AML-193 (cell line): ENCODE data around the gene ANKRD11.
"Not testable (repeated sequence)": the region's sequence is repeated elsewhere in the genome, so short reads cannot be mapped to it uniquely, and the experiment has no call there.

Source experiments
- DNase-seq, 2 experiments: peaks; one replicate each; lab custom pipeline; 2025; lab: John Stamatoyannopoulos, UW

Gene ANKRD11

DNA sequence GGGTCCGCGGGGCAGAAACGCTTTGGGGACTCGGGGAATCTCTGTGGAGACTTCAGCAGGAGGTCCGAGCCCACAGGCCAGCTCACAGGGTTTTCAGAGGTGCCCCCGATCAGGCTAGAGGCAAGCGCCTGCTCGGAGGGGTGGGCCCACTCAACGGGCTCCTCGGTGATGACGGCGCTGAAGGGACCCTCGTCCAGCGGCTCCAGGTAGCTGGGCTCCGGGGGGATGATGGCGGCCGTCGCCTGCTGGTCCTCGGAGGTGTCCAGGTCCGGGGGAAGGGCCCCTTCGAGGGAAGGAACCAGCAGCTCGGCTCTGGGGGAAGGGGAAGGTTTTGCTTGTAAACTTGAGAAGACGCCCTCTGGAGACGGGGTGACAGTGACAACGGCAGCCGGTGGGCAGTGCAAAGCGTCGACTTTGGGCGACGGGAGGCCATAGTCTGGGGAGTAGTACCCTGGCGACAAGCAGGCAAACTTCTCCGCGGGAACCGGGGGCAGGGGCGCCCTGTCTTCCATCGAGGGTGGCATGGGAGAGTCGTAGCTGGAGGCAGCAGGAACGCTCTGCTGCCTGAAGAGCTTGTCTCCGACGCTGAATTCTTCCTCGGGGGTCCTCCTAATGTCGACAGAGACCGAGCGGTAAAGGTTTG lies 209.7 kb downstream of the ANKRD11 start:
- no peak for DNase-seq

DNA sequence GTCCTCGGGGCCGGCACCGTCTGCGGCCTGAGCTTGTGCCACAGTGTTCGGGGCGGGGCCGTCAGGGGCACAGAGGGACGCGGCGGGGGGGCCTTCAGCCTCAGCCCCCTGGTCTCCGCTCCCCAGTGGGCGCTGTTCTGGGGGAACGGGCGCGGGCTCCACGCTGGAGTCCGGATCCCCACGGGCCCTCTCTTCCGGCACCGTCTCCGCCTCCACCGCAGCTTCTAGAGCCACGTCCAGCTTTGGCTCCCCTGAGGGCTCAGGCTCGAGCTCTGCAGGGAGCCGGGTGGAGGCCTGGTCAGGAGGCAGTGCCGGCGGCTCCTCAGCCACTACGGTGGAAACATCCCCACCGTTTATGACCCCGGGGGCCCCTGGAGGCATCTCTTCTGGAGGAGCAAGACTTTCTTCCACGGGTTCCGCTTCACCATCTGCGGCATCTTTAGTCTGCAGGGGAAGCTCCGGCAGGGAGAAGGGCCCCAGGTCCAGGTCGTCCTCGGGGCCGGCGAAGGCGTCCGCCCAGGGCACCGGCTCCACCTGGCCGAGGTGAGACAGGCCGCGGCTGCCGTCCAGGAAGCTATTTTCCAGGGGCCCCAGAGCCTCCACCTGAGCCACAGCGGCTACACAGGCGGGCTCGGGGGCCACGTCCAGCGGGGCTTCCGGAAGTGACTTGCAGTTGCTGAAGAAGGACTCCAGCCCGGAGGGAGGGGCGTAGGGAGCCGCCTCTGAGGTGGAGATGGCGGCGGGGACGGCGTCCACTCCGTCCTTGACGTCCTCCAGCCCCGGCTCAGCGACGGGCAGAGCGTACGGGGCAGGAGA lies 210.5 kb downstream of the ANKRD11 start:
- no peak for DNase-seq

DNA sequence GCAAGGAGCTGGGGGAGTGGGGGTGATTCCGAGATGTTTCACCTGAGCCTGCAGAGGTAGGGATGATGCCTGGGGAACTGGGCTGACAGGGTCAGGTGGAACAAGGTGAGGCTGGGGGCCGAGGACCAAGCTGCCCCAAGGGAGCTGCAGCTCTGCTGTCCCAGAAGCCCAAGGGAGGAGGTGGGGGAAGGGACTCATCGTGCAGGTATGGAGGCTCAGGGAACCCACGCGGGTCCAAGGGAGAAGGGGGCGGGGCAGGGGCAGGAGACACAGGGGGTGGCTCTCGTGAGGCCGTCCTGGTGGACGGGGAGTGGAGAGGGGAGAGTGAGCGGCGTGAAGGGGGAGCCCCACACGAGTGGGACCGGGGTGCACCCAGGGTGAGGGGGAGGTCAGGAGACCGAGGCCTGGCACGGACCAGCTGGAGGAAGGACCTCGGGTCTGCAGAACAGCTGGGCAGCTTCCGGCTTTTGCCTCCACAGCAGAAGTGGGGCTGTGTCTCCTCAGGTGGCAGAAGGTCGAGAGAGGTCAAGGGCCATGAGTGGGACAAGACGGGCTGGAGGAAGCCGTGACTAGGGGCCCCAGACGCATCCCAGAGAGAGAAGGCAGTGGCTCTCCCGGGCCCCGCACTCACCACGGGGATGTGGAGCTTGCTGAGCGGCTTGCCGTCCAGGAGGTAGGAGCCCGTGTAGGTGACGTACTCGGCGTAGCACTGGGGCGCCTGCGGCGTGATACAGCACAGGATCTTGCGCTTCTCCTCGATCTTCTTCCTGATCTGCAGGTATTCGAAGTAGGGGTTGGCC lies 211.7 kb downstream of the ANKRD11 start:
- no peak for DNase-seq

DNA sequence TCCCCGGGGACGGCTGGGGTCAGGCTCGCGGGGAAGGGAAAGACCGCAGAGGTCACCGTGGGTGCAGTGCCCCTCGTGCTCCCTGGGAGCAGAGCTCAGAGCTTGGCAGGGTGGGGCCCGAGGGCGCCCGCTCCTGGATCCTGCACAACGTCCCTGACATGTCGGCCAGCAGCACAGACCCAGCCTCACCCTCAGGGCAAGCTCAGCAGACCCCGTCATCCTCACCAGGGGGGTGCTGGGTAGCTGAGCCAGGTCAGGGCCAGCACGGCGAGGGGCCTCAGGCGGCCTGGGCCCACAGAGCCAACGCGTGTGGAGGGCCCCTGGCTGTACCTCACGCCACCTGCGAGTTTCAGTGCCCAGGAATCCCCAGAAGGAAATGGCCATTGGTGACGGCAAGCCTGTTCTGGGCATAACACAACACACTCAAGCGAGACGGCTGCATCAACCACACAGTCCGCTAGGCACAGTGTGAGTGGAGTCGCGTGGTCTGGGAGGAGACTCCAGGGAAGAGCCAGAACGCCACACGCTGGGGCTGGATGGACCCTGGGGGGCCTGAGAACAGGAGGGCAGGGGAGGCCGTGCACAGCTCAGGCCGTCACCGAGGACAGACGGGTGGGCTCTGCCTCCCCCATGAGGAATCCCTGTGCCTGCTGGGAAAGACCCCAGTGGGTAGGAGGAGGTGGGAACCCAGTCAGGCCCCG lies 212.6 kb downstream of the ANKRD11 start:
- no peak for DNase-seq

DNA sequence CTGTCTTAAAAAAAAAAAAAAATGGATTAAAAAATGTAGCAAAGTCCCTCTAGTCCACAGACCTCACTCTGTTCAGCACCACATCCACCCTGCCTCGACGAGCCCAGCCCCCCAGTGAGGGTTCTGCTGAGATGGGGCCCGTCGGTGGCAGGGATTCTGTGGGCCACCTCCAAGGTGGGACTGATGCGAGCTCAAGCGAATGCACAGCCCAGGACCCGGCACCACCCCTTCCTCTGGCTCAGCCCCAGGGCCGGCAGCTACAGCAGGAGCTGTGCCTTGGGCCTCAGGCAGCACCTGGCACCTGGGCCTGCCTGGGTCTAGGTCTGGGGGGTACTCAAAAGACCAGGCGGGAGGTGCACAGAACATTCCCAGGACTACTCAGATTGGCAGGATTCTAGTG lies 213.3 kb downstream of the ANKRD11 start:
- DNase-seq: no peak

DNA sequence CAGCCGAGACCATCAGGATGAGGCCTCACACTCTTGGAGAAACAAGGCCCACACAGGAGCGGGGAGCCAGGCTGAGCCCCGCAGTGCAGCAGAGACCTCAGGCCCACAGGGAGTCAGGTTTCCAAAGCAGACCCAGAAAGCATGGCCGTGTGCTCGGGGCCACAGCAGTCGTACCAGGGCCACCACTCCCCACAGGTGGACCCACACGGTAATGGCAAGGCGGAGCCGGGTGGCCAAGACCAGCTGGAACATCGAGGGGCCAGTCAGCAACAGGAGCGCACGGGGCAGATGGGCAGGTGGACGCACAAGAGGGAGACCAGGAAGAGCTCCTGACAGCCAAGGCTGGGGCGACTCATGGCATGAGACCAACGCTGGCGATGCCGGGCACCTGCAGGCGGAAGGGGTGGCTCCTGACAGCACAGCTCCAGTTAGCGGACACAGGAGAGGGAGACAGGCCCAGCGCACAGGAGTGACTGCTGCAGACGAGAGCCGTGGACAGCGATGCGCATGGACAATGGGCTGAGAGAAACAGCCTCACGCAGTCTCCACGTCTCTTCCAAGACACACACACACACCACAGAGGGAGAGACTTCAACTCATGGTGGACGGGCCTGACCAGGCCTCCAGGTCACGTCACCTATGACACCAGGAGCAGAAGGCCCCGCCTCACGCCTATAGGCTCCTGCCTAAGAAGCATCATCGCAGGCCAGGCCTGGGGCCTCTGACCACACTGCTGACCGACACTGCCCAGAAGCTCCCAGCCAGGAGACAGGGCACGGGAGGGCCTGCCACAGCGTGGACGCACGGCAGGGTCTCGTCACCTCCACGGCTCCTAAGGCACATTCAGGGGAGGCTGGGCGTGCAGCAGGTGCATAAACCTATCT lies 214.3 kb downstream of the ANKRD11 start:
- DNase-seq: no peak

DNA sequence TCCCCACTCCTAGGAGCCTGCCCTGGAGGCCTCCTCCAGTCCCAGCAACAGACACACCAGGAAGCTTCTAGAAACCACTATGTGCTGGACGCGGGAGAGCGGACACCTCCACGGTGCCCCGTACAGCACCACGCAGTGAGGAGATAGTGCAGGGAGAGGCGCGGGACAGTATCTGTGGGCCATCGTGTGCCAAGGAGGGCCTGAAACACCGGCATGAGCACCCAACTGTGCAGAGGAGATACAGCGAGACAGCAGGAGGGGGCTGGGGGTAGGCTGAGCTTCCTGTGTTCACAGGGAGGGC lies 215.1 kb downstream of the ANKRD11 start:
- DNase-seq: no peak

DNA sequence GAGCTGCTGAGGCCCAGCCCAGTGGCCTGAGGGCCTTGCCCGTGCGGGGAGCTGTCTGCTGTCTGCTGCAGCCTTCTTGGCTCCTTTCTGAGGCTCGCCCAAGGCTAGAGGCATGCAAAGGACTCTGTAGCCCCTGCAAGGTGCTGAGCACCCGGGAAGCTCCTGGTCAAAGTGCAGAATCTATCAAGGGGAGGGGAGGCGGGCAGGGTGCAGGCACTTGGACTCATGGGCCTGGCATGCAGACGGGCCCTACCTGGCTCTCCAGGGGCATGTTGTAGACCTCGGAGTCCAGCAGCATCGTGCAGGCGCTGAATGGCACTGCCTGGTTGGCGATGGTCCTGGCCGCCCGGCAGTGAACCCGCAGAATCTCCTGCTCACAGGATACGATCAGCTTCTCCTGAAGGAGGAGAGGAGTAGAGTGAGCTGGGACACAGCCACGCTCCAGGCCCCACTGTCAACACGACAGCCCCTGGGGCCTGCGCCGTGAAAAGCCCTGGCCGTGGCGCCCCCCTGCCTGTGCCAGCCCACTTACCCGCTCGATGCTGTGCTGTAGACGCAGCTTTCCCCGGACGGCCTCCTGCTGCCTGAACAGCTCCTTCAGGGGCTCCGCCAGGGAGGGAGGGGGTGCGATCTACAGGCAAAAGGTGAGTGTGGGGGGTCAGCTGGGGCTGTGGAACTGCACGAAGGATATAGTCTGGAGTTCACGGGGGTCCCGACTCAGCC lies 215.6 kb downstream of the ANKRD11 start:
- no peak for DNase-seq

DNA sequence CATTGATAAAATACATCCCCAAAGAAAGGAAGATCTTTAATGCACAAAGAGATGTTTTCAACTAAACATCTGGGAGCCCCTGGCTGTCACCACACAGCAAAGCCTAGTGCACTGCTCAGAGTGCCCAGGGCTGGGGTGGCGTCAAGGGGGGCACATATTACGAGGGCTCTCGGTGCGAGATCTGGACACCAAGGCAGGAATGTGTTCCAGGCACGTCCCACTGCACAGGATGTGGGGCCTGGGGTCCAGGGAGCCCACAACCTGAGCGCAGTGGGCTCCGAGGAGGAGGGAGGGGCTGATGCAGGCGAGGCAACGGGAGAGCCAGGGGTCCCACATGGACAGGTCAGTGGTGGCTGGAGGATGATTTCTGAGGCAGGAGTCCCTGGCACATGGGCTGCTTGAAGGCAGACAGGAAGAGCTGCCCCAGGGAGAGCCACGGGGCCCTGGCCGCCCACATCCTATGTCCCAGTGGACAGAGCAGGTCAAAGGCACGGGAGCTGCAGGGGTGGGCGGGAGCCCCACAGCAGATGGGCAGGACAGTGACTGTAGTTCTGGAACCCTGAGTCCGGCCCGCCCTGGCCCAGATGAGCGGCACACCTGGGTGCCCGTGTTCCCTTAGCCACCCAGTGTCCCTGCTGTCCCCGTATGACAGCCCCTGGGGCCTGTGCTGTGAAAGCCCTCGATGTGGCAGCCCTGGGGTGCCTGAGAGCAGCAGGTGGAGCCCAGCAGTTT lies 216.5 kb downstream of the ANKRD11 start:
- no peak for DNase-seq

DNA sequence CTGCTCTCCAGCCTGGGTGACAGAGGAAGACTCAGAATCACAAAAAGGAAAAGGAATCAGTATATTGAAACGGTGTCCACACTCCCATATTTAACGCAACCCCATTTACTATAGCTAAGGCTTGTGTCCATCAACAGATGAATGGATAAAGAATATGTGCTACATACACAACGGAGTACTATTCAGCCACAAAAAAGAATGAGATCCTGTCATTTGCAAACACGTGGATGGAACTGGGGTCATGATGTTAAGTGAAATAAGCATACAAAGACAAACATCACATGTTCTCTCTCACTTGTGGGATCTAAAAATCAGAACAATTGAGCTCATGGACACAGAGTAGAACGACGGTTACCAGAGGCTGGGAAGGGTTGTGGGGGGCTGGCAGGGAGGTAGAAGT lies 217.7 kb downstream of the ANKRD11 start:
- DNase-seq: no peak

DNA sequence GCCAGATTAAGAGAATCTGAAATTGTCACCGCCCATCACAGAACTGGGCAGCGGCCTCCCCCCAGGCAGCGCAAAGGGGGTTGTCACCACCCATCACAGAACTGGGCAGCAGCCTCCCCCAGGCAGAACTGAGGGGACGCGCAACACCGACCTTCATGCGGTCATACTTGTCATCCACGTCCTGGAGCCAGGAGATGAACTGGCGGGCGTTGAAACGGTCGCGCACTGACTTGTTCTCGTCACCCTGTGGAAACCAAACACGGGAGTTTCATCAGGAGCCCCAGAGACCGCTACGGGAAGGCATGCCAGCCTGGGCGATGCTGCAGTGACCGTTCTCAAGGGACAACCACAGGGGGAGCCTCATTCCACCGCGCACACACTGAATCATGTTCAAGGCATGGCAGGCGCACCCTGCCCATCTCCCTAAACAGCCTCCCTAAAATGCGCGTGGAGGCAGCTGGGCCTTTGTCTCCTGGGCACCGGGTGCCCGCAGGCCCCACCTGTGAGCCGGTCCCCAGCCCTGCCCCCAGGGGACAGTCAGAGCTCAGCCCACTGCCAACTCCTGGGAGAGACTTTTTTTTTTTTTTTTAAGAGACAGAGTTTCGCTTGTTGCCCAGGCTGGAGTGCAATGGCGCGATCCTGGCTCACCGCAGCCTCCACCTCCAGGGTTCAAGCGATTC lies 219.6 kb downstream of the ANKRD11 start:
- DNase-seq: no peak

DNA sequence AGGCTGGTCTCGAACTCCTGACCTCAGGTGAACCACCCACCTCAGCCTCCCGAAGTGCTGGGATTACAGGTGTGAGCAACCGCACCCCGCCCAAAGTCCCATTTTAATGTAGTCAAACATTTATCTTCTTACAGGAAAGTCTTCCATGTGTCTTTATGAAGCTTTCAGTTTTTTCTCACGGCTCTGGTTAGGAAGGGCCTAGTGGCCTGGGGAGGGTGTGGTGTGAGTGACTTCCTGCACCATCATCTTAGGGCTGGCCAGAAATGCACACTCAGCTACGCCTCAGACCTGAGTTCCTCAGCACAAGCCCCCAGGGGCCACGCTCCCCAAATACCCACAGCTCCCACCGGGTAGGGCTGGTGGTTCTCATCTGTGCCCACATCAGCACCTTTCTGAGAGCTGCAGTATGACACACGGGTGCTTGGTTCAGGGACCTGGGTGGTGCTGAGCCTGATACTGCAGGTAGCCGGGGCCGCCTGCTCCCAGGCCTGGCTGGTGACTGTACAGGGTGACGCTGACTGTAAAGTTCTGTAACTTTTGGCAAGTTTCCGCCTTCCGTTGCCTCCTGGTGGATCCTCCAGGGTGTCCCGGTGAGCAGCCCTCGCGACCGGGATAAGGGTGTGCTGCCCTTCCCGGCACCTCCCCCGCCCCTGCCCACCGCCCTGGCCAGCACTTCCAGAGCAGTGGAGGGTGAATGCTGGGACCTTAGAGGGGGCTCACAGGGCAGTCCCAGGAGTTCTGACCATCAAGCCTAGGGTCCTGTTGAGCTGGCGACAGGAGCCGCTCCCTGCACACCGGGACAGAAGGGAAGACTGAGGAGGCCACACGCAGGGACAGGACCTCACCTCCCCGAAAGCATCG lies 220.3 kb downstream of the ANKRD11 start:
- no peak for DNase-seq

DNA sequence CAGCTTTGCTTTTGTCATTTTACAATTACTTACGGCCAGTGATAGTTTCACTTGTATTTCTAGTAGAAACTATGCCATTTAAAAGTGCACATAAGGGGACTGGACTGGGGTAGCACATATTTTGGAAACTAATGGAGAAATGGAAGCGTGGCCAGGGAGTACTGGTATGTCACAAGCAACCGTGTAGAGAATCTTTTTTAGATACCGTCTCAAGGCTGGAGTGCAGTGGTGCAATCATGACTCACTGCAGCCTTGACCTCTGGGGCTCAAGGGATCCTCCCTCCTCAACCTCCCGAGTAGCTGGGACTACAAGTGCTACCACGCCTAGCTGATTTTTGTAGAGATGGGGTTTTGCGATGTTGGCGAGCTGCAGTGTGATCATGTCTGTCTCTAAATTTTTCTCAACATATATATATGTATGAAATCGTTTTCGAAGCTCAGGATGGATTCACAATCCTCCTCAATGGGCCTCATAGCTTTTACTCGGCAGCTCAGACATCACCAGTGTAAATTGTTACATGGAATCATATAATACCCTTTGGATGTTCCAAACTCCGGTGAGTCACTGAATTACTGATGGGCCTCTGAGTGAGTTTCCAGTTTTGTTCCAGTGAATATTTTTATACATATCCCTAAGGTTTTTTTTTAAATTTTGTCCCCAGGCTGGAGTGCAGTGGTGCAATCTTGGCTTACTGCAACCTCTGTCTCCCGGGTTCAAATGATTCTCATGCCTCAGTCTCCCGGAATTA lies 221.2 kb downstream of the ANKRD11 start:
- no peak for DNase-seq

DNA sequence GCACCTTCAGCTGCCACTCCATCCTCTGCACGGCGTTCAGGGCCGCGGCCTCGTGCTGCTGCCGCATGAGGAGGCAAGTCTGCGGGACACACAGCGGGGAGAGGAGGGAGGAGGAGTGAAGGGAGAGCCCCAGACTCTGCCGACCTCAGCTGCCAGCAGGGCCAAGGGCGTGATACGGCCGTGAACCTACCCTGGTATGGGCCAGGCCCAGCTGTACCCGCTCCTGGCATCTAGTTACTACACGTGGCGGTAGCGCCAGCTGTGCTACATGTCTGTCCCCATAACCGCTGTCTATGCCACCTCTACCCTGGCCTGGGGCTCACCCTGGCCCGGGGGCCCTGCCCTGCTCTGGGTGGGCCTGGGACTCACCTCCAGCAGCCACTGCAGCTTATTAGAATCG lies 221.8 kb downstream of the ANKRD11 start:
- DNase-seq: no peak

DNA sequence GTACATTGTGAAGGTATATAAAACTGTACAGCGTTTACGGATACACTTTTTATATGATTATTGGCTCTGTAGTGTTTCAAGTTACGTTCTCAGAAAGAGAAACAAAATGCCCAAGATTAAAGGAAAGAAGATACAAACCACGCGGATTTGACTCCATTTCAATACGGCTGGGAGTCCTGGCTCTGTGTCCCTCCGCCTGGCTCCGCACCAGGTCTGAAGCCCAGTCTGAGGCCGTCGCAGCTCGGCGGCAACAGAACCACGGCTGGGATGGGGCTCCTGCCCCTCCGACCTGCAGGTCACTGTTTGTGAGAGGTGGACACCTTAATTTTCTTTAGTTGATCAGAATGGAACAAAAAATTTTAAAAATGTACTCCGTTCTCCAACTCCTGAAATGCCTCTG lies 222.6 kb downstream of the ANKRD11 start:
- DNase-seq: not testable (repeated sequence)

DNA sequence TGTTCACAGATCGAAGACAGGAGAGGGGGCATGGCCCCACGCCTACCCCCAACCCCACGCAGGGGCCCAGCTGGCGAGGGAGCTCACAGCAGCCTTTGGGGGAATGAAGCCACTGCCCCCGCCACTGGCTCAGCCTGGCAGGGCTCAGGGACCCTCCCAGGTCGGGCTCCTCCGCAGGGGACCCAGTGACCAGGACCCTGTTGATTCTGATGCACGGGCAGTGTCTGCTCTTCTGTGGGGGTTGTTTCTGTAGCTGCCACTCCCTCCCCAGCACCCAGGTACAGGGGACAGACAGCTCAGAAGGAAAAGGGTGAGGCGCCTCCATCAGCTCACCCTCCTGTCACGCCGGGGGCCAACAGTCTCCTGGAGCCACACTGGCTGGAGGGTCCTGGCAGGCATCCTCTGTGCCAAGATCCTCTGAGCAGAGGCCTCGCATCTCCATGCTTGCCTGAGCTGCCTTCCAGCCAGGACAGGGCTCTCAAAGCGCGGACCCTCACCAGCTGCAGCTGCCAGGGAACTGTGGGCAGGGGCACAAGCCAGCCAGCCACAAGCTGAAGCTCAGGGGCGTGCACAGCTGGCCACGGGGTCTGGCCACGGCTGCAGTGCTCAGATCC lies 223.7 kb downstream of the ANKRD11 start:
- no peak for DNase-seq

DNA sequence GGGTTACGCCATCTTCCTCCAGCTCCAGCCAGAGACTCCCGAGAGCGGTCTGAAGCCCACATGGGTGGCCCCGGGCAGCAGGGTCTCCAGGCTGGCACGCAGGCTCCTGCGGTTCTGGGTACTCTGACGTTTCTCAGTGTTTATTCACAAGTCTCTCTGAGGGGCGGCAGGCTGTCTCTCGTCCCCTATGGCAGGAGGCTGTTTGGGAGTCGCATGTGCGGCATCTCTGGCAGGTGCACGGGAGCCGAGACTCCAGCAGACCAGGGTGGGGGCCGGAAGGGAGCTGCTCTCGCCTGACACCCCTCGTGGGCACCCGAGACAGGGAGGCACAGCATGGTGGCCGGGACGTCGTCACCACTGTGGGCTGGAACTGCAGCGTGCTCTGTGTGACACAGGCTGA lies 224.7 kb downstream of the ANKRD11 start:
- no peak for DNase-seq
